Tibial artery (tissue), 4 donors: ENCODE results near the gene KIF5C.

Experiments
- DNase-seq, 2 donors: peaks; one replicate each; pipeline ENCODE4 v3.0.0-alpha.2; 2019
- H3K27ac ChIP-seq, 2 donors: fragments of 200-600 bp; sonication (generic) in 1 of 2; 1 replicate in 1 of 2; 2 replicates in 1 of 2; pipeline ENCODE4 v1.5.1; 2018 to 2019; ENCODE audit warnings: mild to moderate bottlenecking in 1 of 2
- H3K27me3 ChIP-seq, 2 donors: fragments of 200-600 bp; sonication (generic) in 1 of 2; one replicate each; pipeline versions ENCODE4 v1.5.1 to v1.6.0; 2016 to 2019
- H3K36me3 ChIP-seq, 3 donors: fragments of 200-600 bp; sonication (generic) in 2 of 3; one replicate each; pipeline ENCODE4 v1.5.1; 2016 to 2019; ENCODE audit warnings: mild to moderate bottlenecking in 2 of 3
- H3K4me1 ChIP-seq, 4 donors: fragments of 200-600 bp; sonication (generic) in 2 of 4; 1 replicate in 3 of 4; 2 replicates in 1 of 4; pipeline ENCODE4 v1.5.1; 2016 to 2019
- H3K4me3 ChIP-seq, 2 donors: fragments of 200-600 bp; sonication (generic) in 1 of 2; 1 replicate in 1 of 2; 2 replicates in 1 of 2; pipeline ENCODE4 v1.5.1; 2018 to 2019; ENCODE audit warnings: mild to moderate bottlenecking in 2 of 2
- H3K9me3 ChIP-seq, 3 donors: fragments of 200-600 bp; sonication (generic) in 1 of 3; one replicate each; pipeline ENCODE4 v1.5.1; 2016 to 2019
- CTCF ChIP-seq, 2 experiments: fragments of 200-600 bp in 1 of 2; fragments of 450-650 bp in 1 of 2; IDR thresholded peaks; one replicate each; pipeline ENCODE4 v1.5.1; 2017 to 2019; ENCODE audit warnings: antibody characterized with exemption in 2 of 2, mild to moderate bottlenecking in 1 of 2, moderate library complexity in 1 of 2
- intact Hi-C: fragments of 100-400 bp; cut with DNase I; formaldehyde crosslinking; loops from one replicate; pipeline ENCODE4 v1.15.0; 2023; ENCODE audit warnings: low total_unique reads

KIF5C gene

DNA sequence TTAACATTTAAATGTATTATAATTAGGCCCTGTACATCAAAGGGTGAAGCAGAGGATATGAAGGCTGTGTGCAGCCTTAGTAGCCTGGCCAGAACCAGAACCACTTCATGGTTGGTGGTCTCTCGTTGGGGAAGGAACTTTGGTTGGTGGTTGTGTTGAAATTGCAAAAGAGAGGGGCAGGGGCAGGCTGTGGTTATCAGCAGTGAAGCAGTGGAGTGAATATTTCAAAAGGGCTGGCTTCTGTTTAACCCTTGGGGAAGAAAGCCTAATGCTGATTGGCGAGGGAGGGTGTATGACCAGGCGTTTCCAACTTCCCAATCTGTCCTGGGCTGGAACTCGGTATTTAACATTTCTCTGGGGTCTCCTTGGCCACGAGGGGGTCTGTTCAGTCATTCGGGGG is 112.3 kb downstream of the KIF5C start:
- no peaks in the 10 kb centered on the region for H3K36me3 ChIP-seq
- H3K4me1 ChIP-seq: peaks cover 0 to 4% (median 0%) of the 10 kb centered on the region in 4 donors
- H3K27me3 ChIP-seq: no peaks in the 10 kb centered on the region
- no peaks in the 10 kb centered on the region for H3K9me3 ChIP-seq
- H3K27ac ChIP-seq: no peak overlapping the region
- no peak for TF ChIP-seq CTCF (IDR thresholded peaks at IDR 0.05)
- intact Hi-C loops: loop anchor here (10.0 kb wide), 1 partner anchor 1052 kb away; no protein-coding TSS in a partner anchor
- no peak for DNase-seq
- H3K4me3 ChIP-seq: no peak overlapping the region

DNA sequence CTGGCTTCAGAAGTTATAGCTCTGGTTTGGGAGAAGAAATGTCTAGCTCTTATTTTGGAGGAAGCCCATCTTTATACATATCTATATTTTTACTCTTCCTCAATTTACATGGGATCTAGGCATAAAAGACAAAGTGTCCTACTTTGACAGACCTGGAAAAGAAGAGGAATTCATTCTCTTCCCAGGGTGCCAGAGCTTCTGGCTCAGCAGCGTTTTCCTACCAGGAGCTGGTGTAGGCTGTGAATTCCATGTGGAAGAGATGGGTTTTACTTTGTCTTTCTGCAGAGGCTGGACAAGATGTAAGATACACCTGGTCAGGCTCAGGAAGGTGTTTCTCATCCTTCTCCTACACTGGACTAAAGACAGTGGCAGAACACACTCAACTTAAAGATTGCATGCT is 113.3 kb downstream of the KIF5C start:
- Histone ChIP-seq H3K4me1 (no peaks in the 10 kb centered on the region), H3K27ac (no peak overlapping the region), H3K27me3 (no peaks in the 10 kb centered on the region), H3K9me3 (no peaks in the 10 kb centered on the region), H3K36me3 (no peaks in the 10 kb centered on the region), H3K4me3 (no peak overlapping the region)
- no peak for TF ChIP-seq CTCF (IDR thresholded peaks at IDR 0.05)
- intact Hi-C loops: loop anchor here (10.0 kb wide), 1 partner anchor 1054 kb away; no protein-coding TSS in a partner anchor
- DNase-seq: no peak

DNA sequence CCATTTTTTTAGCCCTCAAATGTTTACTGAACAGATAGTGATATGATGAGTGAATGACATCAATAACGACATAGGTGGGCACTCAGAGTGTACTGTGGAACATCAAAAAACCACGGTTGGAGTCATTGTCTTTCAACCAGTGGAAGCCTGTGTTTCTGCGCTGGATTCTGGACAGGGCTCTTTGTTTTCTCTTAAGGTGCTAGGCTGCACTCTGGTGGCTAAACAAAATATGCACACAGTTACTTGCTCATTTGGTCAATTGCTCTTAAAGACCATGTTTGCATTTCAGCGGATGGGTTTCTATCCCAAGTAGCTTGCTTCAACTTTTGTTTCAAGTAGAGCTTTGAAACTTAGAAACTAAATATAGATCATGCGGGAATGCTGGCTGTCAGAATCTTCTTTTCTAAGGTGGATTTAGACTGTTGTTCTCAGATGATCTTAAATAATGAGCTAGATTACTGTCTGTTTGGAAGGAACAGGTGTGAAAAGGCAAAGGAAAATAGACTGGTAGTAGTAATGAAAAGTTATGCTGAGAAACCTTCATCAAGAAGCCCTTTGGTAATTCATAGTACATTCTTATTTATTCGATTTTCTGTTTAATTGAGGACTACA is 115.0 kb downstream of the KIF5C start:
- DNase-seq: peak in 1 of 2 donors; percentile 61
- H3K27me3 ChIP-seq: no peaks in the 10 kb centered on the region
- H3K4me3 ChIP-seq: no peak overlapping the region
- no peaks in the 10 kb centered on the region for H3K4me1 ChIP-seq
- H3K9me3 ChIP-seq: no peaks in the 10 kb centered on the region
- intact Hi-C loops: loop anchor here (10.0 kb wide), 1 partner anchor 1055 kb away; no protein-coding TSS in a partner anchor
- peak; percentile 72 to 73 for TF ChIP-seq CTCF (IDR thresholded peaks at IDR 0.05)
- H3K36me3 ChIP-seq: no peaks in the 10 kb centered on the region
- no peak overlapping the region for H3K27ac ChIP-seq

GRCh38 chr2:148990968-148991367 is 115.9 kb downstream of the KIF5C start:
- H3K9me3 ChIP-seq: no peaks in the 10 kb centered on the region
- TF ChIP-seq CTCF (IDR thresholded peaks at IDR 0.05): no peak
- intact Hi-C loops: no loop called here
- no peaks in the 10 kb centered on the region for H3K27me3 ChIP-seq
- no peak overlapping the region for H3K4me3 ChIP-seq
- DNase-seq: no peak
- H3K36me3 ChIP-seq: no peaks in the 10 kb centered on the region
- no peaks in the 10 kb centered on the region for H3K4me1 ChIP-seq
- H3K27ac ChIP-seq: no peak overlapping the region

DNA sequence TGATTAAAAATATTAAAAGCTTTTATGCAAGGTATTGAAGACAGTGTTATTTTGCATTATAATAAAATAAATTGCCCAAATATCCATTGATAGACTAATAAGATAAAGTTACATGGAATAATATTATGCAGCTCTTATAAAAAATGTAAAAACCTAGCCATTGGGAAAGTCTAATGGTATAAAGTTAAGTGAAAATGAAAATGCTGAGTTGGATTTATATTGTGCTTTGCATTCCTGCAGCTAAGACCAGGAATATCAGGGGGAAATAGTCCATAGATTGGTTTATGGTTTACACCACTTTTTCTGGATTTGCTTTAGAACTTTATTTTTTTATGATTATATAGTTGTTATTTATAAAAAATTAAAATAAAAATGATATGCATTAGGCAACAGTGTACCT is 117.4 kb downstream of the KIF5C start:
- H3K4me3 ChIP-seq: no peak overlapping the region
- intact Hi-C loops: no loop called here
- DNase-seq: no peak
- H3K27ac ChIP-seq: no peak overlapping the region
- H3K36me3 ChIP-seq: no peaks in the 10 kb centered on the region
- TF ChIP-seq CTCF (IDR thresholded peaks at IDR 0.05): no peak
- H3K27me3 ChIP-seq: no peaks in the 10 kb centered on the region
- H3K9me3 ChIP-seq: no peaks in the 10 kb centered on the region
- H3K4me1 ChIP-seq: no peaks in the 10 kb centered on the region

DNA sequence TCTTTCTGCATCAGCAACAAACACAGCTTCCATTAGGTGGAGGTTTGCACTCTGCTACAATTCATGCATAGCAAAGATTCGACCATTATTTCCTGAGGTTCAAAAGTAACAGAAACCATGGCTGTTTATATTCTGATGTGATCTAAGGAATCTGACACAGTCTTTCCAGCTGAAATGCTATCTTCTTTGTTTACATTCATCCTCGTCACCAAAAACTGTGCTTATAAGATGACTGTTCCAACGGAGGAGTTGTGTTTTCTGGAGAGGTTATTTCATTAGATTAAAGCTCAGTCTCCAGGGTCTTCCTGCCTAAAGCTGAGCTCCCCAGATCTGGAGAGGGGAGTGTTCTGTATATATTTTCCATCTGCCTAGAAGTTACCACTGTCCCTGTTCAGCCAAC is 118.3 kb downstream of the KIF5C start:
- H3K4me3 ChIP-seq: no peak overlapping the region
- H3K9me3 ChIP-seq: no peaks in the 10 kb centered on the region
- no peaks in the 10 kb centered on the region for H3K27me3 ChIP-seq
- no peak for TF ChIP-seq CTCF (IDR thresholded peaks at IDR 0.05)
- no peaks in the 10 kb centered on the region for H3K36me3 ChIP-seq
- H3K27ac ChIP-seq: no peak overlapping the region
- no peak for DNase-seq
- intact Hi-C loops: no loop called here
- H3K4me1 ChIP-seq: no peaks in the 10 kb centered on the region
